C4-2B (cell line): ENCODE data around the gene THUMPD2.

Source experiments
- H3K27ac ChIP-seq: fragments of 450-650 bp; 2 replicates; pipeline ENCODE4 v1.5.1; 2017
- CTCF ChIP-seq: fragments of 450-650 bp; conservative IDR thresholded peaks from 2 replicates; pipeline ENCODE4 v1.5.1; 2017; ENCODE audit warnings: mild to moderate bottlenecking
- ZFX ChIP-seq: fragments of 450-650 bp; IDR thresholded peaks from 2 replicates; pipeline ENCODE4 v1.6.1; 2017

THUMPD2 gene

GRCh38 chr2:39735648-39736047 lies 43.4 kb downstream of the THUMPD2 start:
- no peak overlapping the region for H3K27ac ChIP-seq
- no peak for TF ChIP-seq CTCF
- TF ChIP-seq ZFX = no peak

GRCh38 chr2:39734445-39734844 lies 44.6 kb downstream of the THUMPD2 start:
- H3K27ac ChIP-seq = no peak overlapping the region
- TF ChIP-seq ZFX = no peak
- TF ChIP-seq CTCF = no peak

- TF ChIP-seq ZFX (no peak), CTCF (no peak)
- H3K27ac ChIP-seq = no peak overlapping the region
Measured at GRCh38 chr2:39733070-39733674, 45.9 kb downstream of the THUMPD2 start.

GRCh38 chr2:39732482-39732881 lies 46.6 kb downstream of the THUMPD2 start:
- H3K27ac ChIP-seq = no peak overlapping the region
- no peak for TF ChIP-seq CTCF
- no peak for TF ChIP-seq ZFX

DNA sequence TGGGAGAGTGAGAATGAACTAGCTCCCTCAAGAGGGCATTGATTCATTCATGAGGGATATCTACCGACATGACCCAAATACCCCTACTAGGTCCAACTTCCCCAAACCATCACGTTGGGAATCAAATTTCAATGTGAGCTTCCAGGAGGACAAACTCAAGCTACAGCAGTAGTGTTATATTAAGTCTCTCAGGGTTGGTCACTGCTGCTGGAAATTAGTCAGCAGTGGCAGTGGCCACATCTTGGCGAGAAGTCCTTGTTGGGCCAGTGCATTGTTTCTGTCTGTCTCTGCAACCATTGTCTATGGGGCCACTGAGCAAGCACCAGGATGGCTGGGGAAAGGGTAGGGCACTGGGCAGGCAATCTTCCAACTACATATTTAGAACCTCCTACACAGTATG lies 47.5 kb downstream of the THUMPD2 start:
- TF ChIP-seq CTCF (no peak), ZFX (no peak)
- no peak overlapping the region for H3K27ac ChIP-seq

- no peak overlapping the region for H3K27ac ChIP-seq
- TF ChIP-seq ZFX = no peak
- peak; percentile 47 for TF ChIP-seq CTCF
Measured at GRCh38 chr2:39730685-39731302, 48.3 kb downstream of the THUMPD2 start.

DNA sequence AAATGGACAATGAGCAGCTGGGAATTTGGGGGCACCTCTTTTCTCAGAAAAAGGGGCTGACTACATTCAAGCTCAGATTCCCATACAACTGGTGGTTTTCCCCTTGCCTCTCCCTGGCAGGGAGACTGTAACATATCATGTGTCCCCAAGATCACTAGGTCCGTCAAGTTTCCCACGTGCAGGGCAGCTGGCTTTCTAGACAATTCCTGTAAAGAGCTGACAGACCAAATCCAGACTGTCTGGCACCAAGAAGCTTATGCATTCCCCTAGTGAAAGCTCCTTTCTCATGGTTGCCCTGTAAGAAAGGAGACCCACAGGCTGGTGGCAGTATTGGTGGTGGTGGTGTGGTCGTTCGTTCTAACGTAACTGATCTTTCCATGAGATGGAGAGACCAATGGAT lies 48.8 kb downstream of the THUMPD2 start:
- TF ChIP-seq CTCF = no peak
- TF ChIP-seq ZFX = no peak
- H3K27ac ChIP-seq = no peak overlapping the region
